GM21367 (cell line): ENCODE data around the gene TLCD1.

Source experiments
- ATAC-seq: cut with Tn5 transposase; IDR thresholded peaks from one replicate; pipeline ENCODE4 v1.9.1; 2021; ENCODE audit not compliant: unreplicated experiment

The TLCD1 gene

GRCh38 chr17:28714281-28714680, 11.8 kb downstream of the TLCD1 start:
- no peak for ATAC-seq

DNA sequence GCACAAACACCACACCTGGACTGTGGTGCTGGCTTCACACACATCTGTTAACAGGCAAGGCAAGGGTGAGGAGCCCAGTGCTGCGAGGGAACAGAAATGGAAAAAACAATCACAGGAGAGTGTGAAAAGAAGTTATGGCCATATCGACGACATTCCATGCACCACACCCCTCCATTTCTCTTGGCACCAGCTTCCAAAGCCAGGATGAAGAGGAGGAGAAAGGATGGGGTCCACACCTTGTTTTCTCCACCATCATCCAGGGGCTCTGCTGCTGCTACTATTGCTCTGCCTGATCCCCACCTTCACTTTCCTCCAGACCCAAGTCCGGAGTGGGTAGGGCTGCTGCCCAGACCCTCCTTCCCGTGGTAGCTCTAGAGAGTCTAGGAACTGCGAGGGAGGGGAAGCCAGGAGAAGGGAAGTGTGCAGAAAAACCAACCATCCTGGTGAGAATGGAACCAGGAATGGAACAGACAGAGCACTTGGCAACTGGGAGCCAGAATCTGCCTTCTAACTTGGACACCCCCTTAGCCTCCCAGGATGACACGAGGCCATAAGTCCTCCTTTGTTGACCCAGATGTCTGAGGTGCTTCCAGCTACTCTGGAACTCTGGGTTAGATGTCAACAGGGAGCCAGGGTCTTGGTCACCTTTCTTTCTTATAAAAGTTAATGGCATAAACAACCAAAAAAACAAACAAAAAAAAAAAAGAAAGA, 13.2 kb downstream of the TLCD1 start:
- ATAC-seq, result no peak

- no peak for ATAC-seq
Measured at GRCh38 chr17:28712032-28712704, 13.9 kb downstream of the TLCD1 start.

DNA sequence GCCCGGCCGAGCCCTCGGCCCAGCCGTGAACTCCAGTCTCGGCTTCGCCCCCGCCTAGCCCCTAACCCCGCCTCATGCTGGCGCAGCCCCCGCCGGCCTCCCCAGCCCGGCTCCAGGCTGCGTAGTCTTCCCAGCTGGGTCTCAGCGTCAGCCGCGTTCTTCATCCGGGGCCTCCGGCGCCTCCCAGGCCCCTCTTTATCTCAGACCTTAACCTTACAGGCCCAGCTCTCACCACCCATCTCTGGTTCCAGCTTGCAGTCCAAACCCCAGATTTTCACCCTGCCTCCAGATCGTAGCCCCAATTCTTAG, 14.4 kb downstream of the TLCD1 start, which contains the start of gene PROCA1:
Gene PROCA1, minus strand, starts transcription at position 166 of the 309 bp plus-strand sequence. CDS start 228 bp downstream, outside the sequence.
- ATAC-seq, result no peak

GRCh38 chr17:28710861-28711722, 14.9 kb downstream of the TLCD1 start:
- ATAC-seq, result peak; percentile 54

DNA sequence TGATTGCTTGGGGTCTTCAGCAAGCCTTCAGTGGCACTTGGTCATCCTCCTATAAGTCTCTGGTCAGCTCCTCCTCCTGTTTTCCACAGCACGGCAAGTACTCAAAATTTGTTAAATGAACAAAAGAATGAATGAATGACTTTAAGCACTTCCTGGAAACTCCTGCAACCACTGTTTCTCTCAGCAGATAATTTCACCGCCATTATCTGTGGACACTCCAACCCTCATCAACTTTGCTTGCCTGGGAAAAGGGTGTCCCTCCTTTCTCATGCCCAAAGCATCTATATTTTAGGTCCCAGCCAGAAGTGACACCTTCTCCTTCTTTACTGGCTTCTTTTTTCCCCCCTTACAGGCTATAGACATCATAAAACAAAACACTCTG, 18.7 kb downstream of the TLCD1 start:
- ATAC-seq, result no peak

DNA sequence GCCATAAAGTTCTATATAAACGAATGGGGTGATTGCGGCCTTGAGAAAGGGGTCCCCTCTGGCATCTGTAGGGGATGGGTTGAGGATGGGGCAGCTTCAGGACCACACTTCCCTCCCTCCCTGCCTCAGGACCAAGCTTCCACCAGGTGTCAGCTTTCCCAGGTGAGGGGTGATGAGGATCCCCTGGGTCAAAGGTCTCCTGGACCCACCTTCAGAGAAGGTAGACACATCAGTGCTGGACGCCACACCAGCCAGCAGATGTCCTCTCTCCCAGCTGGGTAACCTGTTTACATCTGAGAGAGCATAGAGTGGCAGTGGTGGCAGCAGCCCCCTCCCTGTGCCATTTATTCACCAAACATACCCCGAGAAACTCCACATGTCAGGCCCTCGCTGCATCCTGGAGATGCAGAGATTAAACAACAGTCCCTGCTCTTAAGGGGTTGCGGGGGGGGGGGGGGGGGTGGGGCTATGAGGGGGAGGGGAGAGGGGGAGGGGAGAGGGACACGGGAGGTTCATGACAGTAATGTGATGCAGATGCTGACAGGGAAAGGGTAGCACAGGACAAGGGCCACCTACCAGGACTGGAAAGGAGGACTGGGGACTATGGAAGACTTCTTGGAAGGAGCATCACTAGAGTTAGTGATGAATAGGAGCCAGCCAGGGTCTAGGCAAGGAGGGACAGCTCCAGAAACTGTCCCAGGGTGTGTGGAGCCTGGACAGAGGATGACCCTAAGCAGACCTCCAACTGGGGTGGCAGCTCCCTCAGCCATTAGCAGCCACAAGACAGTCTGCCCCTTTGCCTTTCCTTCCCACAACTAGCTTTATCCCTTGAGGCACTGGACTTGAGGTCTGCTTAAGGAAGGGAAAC, 19.3 kb downstream of the TLCD1 start:
- ATAC-seq, result no peak

DNA sequence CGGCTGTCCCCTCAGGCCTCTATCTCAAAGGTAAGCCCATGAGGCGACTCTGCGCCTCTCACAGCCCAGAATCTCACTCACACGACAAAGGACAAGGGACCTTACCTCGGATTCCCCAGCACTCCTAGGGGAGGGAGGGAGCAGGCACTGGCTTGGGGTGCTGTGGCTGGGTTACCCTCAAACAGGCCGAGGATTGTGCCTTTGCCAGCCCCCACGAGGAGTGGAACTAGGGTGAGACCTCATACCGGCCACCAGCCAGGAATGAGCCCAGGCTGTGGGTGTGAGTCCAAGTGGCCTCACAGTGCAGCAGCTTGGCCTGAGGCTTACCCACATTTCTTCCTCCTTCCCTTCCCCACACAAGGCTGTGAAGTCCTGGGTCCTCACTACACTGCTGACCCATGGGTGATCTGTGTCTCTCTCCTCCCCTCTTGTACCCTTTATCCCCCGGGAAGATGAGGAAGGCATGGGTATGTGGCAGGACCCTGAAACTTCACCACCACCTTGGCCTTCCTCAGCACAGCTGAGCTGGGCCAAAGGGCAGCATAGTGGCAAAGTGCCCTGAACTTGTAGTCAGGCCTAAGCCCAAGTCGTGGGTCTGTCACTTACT, 20.2 kb downstream of the TLCD1 start:
- no peak for ATAC-seq

GRCh38 chr17:28705074-28705659, 20.9 kb downstream of the TLCD1 start:
- ATAC-seq, result no peak

DNA sequence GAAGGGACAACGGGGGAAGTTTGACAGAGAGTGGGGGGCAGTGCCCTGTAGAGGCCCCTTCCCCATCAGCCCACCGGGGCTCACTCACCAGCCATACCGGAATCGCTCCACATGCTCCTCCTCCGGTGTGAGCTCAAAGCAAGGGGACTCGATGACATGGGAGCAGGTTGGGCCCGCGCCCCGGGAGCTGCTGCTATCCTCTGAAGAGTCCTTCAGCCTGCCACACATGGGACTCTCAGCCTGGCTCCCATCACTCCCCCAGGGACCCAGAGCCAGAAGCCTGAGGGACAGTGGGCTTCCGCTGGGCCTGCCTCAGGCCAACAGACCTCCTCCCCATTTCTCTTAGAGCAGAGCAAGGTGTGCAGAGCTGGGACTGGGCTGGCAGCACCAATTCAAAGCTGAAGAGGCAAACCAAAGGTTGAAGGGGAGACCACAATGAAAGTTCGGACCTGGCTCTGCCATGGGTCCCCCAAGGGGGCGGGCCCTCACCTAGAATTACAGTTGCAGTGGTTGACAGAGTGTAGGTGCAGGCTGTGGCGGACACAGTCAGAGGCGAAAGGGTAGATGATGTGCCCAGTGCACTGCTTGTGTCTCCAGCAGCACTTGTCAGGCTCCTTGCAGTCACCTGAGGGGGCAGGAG, 21.7 kb downstream of the TLCD1 start:
- no peak for ATAC-seq

GRCh38 chr17:28703552-28704218, 22.3 kb downstream of the TLCD1 start:
- no peak for ATAC-seq

DNA sequence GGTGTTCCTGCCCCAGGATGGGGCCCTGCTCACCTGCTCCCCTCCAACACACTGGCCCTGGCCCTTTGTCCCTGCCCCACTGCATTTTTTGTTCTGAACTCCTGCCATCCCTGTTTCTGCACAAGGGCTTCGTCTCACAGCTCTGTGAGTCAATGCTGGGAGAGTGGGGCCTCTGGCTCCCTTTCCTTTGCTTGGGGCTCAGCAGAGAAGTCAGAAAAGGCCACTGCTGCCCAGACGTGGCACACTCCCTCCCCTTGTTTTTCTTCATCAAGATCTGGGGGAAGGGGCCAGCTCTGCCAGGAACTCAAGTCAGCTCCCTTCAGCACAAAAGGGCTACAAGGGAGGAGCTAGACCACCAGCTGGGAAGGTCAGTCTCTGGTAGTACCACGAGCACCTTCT, 23.3 kb downstream of the TLCD1 start:
- ATAC-seq, result no peak

- ATAC-seq, result no peak
Measured at GRCh38 chr17:28702026-28702751, 23.8 kb downstream of the TLCD1 start.

- no peak for ATAC-seq
Measured at GRCh38 chr17:28700830-28701492, 25.1 kb downstream of the TLCD1 start.

- ATAC-seq, result no peak
Measured at GRCh38 chr17:28700278-28700677, 25.8 kb downstream of the TLCD1 start.

- ATAC-seq, result no peak
Measured at GRCh38 chr17:28698253-28698941, 27.6 kb downstream of the TLCD1 start.

- no peak for ATAC-seq
Measured at GRCh38 chr17:28693869-28694268, 32.2 kb downstream of the TLCD1 start.
